SK-N-SH (cell line): ENCODE data around the gene ANXA11.

Experiments used
- CHD2 ChIP-seq: fragments of 150-350 bp; IDR thresholded peaks from 2 replicates; pipeline ENCODE4 v1.6.1; 2018; ENCODE audit warnings: low read length; ENCODE audit not compliant: partially characterized antibody
- EZH2phosphoT487 ChIP-seq: fragments of 200-600 bp; sonication (generic); IDR thresholded peaks from 2 replicates; pipeline ENCODE4 v1.6.1; 2017; ENCODE audit warnings: low read depth, mixed run types, mild to moderate bottlenecking, antibody characterized with exemption, moderate library complexity, borderline replicate concordance
- MXI1 ChIP-seq: IDR thresholded peaks from 2 replicates; pipeline ENCODE4 v1.6.1; 2012; ENCODE audit warnings: mild to moderate bottlenecking, low read depth, low read length, improper control_type of control experiment
- RCOR1 ChIP-seq: fragments of 150-350 bp; IDR thresholded peaks from 2 replicates; pipeline ENCODE4 v1.6.1; 2017; ENCODE audit warnings: antibody characterized with exemption, low read length
- RXRA ChIP-seq: IDR thresholded peaks from 2 replicates; pipeline ENCODE4 v1.4.0; 2012; ENCODE audit warnings: low read depth, mild to moderate bottlenecking, borderline replicate concordance
- SIN3A ChIP-seq: IDR thresholded peaks from 2 replicates; pipeline ENCODE4 v1.6.1; 2012; ENCODE audit warnings: low read depth, mild to moderate bottlenecking, low read length, moderate library complexity, borderline replicate concordance
- TAF1 ChIP-seq: IDR thresholded peaks from 2 replicates; pipeline ENCODE4 v1.6.1; 2012; ENCODE audit warnings: low read depth, mild to moderate bottlenecking, low read length, moderate library complexity, borderline replicate concordance
- TF ChIP-seq, protein P1 (sequence below): fragments of 200-600 bp; sonication (generic); IDR thresholded peaks from 2 replicates; pipeline ENCODE4 v1.6.1; 2017; ENCODE audit warnings: antibody characterized with exemption, mild to moderate bottlenecking, moderate library complexity
- TF ChIP-seq, protein P2 (sequence below): IDR thresholded peaks from 2 replicates; pipeline ENCODE4 v1.4.0; 2012; ENCODE audit warnings: low read depth

DNA sequence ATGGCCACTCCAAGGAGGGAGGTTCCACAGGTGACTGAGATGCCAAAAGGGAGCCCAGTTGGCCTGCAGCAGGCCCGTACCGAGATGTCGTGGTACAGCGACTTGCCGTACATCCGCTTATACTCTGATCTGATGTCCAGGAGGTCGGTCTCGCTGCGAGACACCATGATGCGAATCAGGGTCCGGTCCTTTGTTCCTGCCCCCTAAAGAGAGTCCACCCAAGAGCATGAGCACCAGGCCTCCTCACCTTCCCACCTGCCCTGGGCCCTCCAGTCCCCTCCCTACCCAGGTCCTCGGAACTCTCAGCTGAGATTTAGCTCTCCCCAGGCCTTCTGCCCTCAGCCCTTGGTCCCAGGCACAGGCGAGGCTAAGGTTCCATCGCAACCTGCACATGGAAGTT is 47.8 kb downstream of the ANXA11 start:
- TF ChIP-seq, protein P1, sequence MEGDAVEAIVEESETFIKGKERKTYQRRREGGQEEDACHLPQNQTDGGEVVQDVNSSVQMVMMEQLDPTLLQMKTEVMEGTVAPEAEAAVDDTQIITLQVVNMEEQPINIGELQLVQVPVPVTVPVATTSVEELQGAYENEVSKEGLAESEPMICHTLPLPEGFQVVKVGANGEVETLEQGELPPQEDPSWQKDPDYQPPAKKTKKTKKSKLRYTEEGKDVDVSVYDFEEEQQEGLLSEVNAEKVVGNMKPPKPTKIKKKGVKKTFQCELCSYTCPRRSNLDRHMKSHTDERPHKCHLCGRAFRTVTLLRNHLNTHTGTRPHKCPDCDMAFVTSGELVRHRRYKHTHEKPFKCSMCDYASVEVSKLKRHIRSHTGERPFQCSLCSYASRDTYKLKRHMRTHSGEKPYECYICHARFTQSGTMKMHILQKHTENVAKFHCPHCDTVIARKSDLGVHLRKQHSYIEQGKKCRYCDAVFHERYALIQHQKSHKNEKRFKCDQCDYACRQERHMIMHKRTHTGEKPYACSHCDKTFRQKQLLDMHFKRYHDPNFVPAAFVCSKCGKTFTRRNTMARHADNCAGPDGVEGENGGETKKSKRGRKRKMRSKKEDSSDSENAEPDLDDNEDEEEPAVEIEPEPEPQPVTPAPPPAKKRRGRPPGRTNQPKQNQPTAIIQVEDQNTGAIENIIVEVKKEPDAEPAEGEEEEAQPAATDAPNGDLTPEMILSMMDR: no peak
- TF ChIP-seq MXI1: no peak
- TF ChIP-seq, protein P2, sequence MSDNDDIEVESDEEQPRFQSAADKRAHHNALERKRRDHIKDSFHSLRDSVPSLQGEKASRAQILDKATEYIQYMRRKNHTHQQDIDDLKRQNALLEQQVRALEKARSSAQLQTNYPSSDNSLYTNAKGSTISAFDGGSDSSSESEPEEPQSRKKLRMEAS: no peak
- TF ChIP-seq RCOR1: no peak
- no peak for TF ChIP-seq CHD2
- no peak for TF ChIP-seq TAF1
- no peak for TF ChIP-seq SIN3A
- TF ChIP-seq RXRA: no peak
- no peak for TF ChIP-seq EZH2phosphoT487
